GM19328 (cell line): Measurements from ENCODE around the gene TNIP2.

Source experiments
- ATAC-seq: cut with Tn5 transposase; IDR thresholded peaks from one replicate; pipeline ENCODE4 v1.9.1; 2021; ENCODE audit warnings: mild to moderate bottlenecking, moderate library complexity; ENCODE audit not compliant: unreplicated experiment

TNIP2 gene, protein sequence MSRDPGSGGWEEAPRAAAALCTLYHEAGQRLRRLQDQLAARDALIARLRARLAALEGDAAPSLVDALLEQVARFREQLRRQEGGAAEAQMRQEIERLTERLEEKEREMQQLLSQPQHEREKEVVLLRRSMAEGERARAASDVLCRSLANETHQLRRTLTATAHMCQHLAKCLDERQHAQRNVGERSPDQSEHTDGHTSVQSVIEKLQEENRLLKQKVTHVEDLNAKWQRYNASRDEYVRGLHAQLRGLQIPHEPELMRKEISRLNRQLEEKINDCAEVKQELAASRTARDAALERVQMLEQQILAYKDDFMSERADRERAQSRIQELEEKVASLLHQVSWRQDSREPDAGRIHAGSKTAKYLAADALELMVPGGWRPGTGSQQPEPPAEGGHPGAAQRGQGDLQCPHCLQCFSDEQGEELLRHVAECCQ

DNA sequence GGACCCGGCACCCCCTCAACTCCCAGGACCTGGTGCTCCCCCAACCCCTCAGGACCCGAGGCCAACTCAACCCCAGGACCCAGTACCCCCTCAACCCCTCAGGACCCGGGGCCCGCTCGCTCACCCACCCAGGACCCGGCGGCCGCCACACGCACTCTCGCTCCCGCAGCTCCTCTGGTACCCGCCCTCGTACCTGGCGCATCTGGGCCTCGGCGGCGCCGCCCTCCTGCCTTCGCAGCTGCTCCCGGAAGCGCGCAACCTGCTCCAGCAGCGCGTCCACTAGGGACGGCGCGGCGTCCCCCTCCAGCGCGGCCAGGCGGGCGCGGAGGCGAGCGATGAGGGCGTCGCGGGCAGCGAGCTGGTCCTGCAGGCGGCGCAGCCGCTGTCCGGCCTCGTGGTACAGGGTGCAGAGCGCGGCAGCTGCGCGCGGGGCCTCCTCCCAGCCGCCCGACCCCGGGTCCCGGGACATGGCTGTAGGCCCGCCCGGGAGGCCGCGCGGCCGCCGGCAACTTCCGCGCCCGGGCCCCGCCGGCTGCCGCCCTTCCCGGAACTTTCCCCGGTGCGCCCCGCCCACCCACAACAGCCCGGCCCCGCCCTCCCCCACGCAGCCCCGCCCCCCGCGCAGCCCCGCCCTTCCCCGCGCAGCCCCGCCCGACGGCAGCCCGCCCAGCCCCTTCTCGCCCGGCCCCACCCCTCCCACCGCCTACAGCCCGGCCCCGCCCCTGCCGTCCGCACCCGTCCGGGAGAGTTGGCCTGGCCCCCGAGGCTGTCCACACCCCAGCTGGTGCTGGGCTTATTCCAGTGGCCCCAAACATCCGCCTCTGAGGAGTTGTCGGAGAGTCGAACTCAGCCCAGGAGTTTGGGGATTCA, at the start of gene TNIP2:
Gene TNIP2 (minus strand): TSS at position 516 of the 870 bp plus-strand sequence. CDS start 47 bp downstream, at position 469.
- peak; percentile 66 for ATAC-seq

DNA sequence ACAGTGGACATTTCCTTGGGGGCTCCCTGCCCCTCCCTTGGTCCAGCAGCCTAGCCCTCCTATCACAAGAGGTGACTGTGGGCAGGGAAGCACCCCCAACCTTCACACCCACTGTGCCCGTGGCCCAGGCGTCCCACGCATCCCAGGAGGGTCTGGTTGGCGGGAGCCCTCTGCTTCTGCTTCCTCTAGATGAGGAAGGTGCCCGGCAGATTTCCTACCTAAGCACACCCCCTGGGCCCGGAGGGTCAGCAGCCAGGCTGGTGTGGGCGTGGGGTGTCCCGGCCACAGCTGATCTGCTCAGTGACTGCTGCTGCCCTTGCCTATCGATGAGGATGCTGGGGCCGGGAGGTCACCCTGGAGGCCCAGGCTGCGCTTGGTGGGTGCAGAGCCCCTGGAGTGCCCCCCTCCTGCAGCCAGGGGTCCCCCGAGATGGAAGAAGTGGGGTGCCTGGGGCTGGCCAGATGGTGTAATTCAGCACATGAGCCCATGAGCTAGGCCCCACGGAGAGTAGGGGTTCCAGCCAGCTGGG, 48.9 kb upstream of the TNIP2 start:
- no peak for ATAC-seq

DNA sequence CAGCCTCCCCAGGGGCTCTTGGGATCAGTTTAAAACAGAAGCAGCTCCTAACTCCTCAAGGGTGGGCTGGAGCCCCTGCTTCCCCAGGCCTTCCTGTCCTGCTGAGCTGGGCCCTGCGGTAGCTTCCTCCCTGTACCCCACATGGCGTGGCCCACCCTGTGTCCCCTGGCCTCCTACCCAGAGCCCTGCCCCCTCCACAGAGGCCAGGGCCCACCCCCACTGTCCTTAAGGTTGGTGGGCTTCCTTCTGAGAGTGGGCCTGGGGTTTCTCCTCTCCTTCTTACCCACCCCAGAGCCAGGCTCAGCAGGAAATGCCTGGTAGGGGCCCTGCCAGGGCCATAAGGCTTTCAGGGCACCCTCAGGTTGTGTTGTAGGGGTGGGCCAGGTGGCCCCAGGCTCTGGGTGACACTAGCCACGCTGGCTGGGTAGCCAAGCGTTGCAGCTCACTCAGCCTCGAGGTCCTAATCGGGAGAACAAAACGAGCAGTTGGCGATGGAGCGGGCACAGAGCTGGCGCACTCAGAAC, 48.4 kb upstream of the TNIP2 start:
- no peak for ATAC-seq

DNA sequence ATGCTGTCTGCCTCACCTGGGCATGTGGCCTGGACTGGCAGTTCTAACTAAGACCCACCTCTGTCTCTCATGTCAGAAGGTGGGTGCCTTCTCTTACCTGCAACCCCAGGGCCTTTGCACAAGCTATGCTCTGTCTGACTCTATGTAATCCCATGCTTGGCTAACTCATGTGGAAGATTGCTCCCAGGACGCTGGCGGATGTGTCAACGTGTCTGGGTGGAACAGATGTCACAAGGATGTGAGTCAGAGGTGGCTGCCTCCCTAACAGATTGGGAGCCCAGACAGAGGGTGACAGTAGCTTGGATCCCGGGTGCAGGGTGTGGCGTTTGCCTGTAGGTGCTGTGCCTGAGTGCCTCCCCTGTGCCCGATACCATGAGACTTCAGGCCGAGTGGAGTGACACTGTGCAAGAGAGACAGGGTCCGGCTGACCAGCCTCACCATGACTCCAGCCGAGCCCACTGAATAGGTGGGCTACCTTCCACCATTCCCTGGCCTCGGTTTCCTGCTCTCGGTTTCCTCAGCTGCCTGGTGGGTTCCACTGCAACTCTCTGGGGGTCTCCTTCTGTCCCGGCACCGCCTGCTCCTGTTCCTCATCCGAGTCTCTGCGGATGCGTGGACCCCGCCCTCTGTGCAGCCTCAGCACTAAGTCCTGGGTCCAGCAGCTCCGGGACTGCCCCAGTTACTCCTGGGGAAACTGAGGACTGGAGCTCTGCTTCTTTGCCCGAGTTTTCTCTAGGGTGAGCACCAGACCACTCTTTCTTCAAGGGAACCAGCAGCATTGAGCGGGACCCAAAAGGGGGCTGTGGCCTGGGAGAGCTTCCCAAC, 47.7 kb upstream of the TNIP2 start:
- ATAC-seq, result no peak

DNA sequence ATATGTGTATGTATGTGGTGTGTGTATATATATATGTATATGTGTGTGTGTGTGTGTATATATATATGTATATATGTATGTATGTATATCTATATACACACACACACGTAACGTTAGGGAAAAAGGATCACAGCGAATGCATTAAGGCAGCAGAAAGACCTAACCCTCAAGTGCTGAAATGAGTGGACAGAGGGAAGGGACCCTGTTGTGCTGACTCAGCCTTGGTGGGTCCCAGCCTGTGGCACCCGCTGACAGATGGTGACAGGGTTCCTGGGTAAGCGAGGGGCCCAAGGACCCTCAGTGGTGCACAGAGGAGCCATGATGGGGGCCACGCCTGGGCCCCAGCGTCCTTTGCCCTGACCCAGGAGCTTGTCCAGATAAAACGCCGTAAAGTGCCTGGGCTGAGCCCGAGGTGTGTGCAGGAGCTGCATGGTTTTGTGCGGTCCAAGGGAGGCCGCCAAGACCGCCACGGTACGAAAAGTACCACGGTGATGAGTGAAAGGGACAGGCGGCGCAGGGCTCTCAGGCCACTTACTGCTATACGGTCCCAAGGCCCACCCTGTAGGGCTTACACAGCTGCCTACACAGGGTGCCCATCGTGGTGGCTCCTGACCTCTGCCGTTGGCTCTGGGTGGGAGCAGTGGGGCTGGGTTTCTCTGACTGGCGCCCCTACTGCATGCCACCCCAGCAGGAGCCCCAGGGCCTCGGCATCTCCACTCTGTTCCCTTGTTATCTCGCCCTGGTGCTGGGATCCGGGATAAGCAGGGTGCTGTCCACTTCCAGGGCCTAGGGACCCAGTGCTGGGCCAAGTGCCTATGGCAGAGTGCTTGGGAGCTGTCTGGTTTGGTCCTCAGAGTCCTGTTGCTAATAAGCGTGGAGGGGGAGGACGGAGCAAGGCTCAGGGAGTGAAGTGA, 46.7 kb upstream of the TNIP2 start:
- no peak for ATAC-seq

DNA sequence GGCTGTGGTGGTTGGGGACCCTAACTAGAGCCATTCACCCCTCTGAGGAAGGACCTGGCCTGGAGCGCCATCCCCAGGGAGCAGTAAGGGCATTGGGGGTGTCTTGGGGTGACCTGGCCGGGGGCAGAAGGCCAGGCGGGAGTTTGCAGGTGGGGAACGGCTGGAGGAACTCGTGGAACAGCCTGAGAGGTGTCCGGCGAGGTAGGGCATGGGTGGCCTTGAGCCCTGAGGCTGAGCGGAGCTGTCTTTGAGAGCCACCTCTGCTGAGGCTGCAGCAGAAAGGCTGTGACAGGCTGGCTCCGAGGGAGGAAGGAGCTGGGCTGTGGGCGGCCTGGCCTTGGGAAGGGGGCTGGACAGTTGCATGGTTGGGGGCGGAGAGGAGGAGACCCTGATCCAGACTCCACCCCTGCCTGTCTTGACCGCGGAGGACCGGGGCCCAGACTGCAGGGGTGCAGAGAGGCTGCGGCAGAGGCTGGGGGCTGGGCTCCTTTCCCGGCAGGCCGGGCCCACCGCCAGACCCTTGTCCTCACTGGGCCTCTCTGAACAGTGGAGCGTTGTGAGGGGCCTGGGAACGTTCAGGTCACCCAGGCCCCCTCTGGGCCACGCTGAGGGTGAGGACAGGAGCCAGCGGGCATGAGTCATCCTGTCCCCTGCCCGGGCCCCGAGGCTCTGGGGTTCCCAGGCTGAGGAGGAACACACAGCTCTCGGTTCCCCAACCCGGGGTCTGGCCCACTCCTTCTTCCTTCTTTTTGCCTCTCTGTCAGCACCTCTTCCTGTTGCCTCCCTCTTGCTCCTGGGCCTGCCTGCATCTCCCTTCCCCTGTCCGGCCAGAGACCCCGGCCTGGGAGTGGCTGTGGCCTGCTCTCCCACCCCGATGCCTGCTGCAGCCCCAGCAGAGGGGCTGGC, 44.8 kb upstream of the TNIP2 start:
- no peak for ATAC-seq

DNA sequence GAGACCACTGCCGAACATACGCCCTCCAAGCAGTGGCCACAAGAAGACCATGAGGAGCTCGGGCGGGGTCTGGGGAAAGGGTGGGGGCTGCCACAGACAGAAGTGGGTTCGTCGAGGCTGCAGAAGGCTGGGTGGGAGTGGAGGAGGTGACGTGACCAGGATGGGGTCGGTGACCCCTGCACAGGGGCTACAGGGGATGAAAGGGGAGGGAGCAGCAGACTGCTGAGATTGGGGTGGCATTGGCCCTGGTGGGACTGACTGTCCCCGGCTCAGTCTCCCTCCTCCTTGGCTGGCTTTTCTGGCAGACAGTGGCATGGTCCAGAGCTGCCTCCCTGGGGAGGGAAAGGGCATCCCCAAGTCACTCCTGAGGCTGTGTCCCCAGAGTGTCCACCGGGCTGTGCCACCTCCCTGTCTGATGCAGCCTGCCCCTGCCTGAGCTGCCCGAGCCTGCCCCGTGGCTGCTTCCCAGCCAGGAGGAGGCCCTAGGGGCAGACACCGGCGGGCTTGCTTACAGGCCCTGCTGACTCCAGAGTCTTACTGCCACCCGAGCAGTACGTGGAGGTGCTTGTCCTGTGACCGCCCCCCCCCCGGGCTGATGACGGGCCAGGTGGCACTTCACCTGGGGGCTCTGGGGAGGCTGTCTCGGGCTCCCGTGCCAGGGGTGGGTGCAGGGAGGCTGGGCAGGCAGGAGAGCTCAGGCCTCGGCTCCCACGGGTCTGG, 44.0 kb upstream of the TNIP2 start:
- no peak for ATAC-seq

DNA sequence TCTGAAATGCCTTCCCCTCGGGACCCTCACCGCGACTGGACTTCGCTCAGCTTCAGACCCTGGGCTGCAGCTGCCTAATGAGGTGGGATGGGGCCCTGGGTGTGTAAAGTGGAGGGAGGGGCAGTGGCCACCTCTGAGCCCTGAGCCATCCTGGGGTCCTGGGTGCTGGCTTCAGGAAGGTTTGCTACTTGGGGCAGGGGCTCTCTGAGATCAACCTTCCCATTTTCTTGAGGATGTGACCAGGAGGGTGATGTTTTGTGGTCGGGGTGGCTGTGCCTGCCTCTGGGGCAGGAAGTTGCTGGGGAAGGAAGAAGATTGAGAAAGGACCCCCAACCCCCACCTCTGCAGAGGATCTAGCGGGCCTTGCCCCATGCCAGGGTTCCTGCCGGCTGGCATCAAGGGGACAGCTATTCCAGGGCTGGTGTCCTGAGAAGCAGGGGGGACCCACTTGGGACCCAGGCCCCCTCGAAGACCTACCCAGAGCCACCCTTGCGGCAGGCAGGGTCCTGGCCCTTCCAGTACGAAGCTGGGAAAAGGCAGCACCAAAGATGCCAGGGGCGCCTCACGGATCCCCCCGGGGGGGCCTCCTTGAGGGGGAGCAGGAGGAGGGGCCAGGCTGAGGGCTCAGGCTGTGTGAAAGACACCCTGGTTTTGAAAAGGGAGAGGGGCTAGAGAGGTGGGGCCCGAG, 43.2 kb upstream of the TNIP2 start:
- no peak for ATAC-seq

DNA sequence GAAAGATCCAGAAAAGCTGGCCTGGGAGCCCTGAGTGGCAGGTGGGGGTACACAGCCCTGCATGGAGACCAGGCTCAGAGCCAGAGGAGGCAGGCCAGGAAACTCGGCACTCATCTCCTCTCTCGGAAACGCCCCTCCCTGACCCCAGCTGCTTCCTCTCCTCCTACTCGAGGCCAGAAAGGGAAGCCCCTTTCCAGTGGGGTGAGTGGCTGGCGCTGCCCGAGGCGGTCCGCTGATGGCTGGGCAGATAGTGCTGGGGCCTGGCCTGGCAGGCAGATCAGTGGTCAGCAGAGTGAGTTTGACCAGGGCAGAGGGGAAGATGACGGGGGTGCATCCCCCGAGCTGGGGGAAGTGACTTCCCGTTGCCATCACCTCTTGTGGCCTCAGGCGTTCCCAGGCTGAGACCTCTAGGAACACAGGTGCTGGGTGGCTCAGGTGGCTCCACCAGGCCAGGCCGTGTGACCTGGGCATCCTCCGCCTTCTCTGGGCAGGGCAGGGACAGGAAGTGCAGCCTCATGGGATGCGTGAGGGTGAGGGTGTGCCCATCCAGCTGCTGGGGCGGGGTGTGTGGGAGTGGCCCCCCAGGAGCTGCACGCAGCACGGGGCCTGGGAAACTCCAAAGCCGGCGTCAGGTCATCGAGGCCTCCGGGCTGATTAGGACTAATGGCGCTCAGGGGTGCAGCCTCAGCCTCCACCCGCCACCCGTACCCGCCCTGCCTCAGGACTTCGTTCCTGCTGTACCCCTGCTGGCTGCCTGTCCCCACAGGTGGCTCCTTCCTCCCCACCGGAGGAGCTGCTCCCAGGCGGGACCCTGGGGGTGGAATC, 42.5 kb upstream of the TNIP2 start:
- ATAC-seq, result no peak

DNA sequence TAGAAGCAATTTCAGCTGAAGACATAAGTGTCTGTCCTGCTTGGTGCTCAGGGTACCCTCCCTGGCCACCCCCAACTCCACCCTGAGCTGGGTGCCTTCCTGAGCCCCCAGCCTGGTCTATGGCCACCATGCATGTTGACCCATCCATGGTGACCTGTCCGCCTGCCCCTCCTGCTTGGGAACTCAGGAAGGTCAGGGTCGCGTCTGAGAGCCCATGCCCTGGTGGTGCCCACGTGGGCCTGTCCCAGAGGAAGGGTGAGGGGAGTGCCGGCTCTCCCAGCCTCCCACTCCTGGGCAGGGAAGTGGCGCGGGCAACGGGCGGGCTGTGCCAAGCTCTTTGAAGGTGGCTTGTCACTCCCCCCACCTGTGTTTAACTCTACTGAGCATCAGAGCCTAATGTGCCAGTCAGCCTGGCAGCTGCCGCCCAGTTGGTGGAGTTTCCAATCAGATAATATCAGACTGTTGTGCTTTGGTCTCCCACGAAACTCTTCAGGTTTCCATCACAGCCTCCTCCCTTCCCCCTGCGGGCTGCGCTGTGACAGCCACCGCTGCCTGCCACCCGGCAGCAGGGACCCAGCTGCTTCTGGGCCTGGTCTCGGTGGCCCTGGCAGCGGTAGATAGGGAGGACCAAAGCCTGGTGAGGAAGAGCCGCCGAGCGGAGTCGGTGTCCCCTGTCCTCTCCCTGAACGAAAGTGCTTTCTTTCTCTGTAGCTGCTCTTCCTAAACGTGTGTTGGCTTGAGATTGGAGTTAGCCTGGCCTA, 41.6 kb upstream of the TNIP2 start:
- ATAC-seq, result no peak

DNA sequence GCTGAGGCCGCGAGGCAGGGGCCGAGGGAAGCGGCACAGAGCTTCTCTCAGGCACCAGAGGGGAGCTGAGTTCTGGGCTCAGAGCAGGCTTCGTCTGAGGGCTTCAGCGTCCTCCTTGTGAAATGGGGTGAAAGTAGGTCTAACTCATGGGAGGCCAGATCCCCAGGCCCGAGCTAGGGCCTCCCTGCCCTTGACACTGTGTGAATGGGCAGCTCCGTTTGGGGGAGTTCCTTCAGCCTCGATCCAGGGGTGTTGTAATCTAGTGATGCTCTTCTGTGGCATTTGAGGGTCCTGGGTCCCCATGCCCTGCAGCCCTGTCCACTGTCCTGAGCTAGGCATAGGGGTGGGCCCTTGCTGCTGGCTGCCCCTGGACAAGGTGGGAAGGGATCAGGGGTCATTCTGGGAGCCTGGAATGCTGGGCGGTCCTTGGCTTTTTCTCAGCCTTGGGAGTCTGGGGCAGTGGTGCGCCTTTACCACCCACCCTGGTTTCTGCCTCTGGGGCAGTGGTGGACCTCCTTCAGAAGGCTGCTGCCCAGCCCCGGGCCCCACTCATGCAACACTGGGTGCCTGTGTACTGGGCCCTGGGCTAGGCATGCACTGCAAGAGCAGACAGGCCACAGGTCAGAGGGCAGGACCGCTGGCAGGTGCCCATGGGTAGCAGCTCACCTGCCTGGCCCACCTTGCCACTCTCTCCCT, 40.9 kb upstream of the TNIP2 start:
- ATAC-seq, result no peak

DNA sequence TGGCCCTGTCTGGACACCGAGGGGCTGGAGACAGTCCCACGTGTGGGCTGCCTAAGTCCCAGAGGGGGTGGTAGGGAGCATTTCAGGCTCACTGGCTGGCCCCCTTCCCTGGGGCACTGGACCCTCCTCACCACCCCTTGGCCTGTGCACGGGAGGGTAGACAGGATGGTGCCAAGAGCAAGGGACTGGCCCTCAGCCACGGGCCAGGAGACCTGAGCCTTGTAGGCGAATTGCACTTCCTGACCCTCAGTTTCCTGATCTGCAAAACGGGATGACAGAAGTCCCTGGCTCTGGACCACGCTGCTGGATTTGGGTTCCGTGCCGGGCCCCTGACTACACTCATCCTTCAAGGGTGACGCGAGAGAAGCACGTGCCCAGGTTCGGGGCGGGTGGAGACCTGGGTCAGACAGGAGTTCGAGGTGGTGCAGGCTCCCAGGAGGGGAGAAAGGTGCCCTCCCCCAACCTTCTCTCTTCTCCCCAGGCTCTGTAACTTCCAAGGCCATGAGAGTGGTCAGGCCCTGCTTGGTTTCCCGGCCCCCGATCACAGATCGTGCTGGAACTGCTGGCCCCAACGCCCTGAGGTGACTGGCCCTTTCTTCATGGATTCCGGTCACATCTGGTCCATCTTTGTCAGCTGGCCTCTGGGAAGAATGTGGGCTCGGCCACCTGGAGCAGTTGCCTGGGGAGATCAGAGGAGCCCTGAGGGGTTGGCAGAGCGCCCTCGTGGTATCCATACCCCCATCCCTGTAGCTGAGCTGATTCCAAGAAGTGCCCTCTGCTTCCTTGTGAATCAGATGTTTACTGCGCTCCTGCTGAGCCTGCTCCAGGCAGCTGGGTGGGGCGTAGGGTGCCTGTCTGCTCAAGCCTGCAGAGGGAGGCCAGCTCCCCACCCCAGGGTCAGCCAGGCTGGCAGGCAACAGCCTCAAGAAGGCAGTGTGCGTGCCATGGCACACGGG, 40.0 kb upstream of the TNIP2 start:
- ATAC-seq, result no peak

DNA sequence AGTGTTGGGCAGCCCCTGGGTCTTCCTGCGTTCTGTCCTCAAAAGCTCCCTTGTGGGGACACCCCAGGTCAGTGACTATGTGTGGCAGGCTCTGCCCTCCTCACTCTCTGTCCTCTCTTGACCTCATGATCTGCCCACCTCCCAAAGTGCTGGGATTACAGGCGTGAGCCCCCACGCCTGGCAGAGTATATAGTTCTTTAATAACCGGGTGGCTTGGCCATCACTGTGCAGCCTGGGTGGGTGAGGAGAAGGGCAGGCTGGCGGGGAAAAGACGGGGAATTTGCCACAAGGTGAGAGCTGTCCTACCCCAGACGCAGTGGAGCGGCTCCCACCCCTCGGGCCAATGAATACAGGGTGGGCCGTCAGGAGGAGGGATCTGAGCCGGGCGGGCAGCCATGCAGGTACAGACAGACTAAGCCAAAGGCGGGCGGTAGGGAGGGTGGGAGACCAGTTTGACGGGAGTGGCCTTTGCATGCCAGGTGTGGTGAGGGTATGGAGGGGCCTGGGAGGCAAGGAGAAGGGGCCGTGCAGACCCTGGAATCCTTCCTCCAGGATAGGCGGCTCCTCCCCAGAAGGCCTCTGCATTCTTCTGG, 39.3 kb upstream of the TNIP2 start:
- no peak for ATAC-seq
